Right lobe of liver (tissue), 4 donors: ENCODE results near the gene CLMN.

ENCODE experiments used
- CTCF ChIP-seq, 4 donors: fragments of 200-600 bp in 3 of 4; fragments of 450-650 bp in 1 of 4; IDR thresholded peaks; one replicate each; pipeline versions ENCODE4 v1.5.1 to v1.8.0; 2016 to 2022; ENCODE audit warnings: antibody characterized with exemption in 4 of 4, mild to moderate bottlenecking in 2 of 4
- POLR2A ChIP-seq: fragments of 450-650 bp; IDR thresholded peaks from one replicate; pipeline ENCODE4 v1.6.1; 2017; ENCODE audit warnings: antibody characterized with exemption, mild to moderate bottlenecking
- donor health status: DM: no; HTN: no; CAD: no.
- donor health status: DM: no; HTN: no; CAD: no.
- donor health status: DM: no; HTN: yes; CAD: no.

GRCh38 chr14:95355422-95355821 lies 35.7 kb upstream of the CLMN start:
- TF ChIP-seq CTCF (IDR thresholded peaks at IDR 0.05) (no peak), POLR2A (no peak)
